ENCODE data around the gene HACD2.
"Not testable (repeated sequence)": the region's sequence is repeated elsewhere in the genome, so short reads cannot be mapped to it uniquely, and the experiment has no call there.

- TF ChIP-seq CTCF (conservative IDR thresholded peaks at IDR 0.05; ENCODE audit: low read length); EZH2phosphoT487 (IDR thresholded peaks at IDR 0.05; ENCODE audit: borderline replicate concordance): not testable (repeated sequence)
These were observed 97.8 kb downstream of the HACD2 start for GRCh38 chr3:123487063-123487462.
